NT2/D1 (cell line): ENCODE data around the gene FRMD4A.
A peak's percentile ranks its signal among the peaks of the same experiment; 100 is the strongest.

Source experiments
- DNase-seq: peaks from one replicate; pipeline ENCODE4 v3.0.0-alpha.2; 2011; ENCODE audit warnings: low read depth, low spot score
- H3K27me3 ChIP-seq: 2 replicates; pipeline ENCODE4 v1.6.0; 2011; ENCODE audit warnings: mild to moderate bottlenecking; ENCODE audit not compliant: insufficient read length, insufficient read depth
- H3K36me3 ChIP-seq: 2 replicates; pipeline ENCODE4 v1.6.1; 2011; ENCODE audit warnings: mild to moderate bottlenecking, low read length, mixed read lengths; ENCODE audit not compliant: insufficient read depth, insufficient read length
- H3K4me1 ChIP-seq: 2 replicates; pipeline ENCODE4 v1.5.1; 2011; ENCODE audit not compliant: insufficient read depth, insufficient read length
- H3K4me3 ChIP-seq: 2 replicates; pipeline ENCODE4 v1.5.1; 2011; ENCODE audit warnings: low read depth; ENCODE audit not compliant: insufficient read length
- H3K9ac ChIP-seq: 2 replicates; pipeline ENCODE4 v1.6.0; 2011; ENCODE audit warnings: low read depth; ENCODE audit not compliant: insufficient read length
- H3K9me3 ChIP-seq: 2 replicates; pipeline ENCODE4 v1.5.1; 2011; ENCODE audit warnings: mild to moderate bottlenecking, low read length; ENCODE audit not compliant: insufficient read depth
- SUZ12 ChIP-seq: IDR thresholded peaks from 2 replicates; pipeline ENCODE4 v1.6.1; 2011; ENCODE audit not compliant: insufficient read length, insufficient read depth; ENCODE audit errors: extremely low read depth
- YY1 ChIP-seq: IDR thresholded peaks from 2 replicates; pipeline ENCODE4 v1.6.1; 2011; ENCODE audit not compliant: insufficient read length, insufficient read depth
- ZNF274 ChIP-seq: IDR thresholded peaks from 2 replicates; pipeline ENCODE4 v1.6.1; 2011; ENCODE audit warnings: mild to moderate bottlenecking, low read depth, low read length

The FRMD4A gene

DNA sequence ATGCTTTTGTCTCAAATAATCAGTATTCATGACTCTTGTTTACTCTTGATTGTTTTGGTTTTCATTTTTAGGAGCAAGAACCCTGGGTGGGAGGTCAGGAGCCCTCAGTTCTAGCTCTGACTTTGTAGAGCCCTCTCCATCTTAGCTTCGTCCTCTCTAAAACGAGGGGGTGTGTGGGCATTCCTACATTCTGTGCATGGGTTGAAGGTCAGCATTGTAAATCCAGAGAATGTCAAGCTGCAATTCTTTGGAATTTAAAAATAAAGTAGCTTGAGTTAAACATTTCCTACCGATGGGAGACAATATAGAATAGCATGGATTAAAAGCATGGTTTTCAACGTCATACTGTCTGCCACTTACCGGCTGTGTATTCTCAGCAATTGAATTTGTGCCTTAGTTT lies 615.6 kb downstream of the FRMD4A start:
- no peak overlapping the region for H3K9ac ChIP-seq
- H3K4me3 ChIP-seq, result no peak overlapping the region
- no peaks in the 10 kb centered on the region for H3K9me3 ChIP-seq
- TF ChIP-seq YY1 (no peak), ZNF274 (no peak), SUZ12 (no peak)
- H3K4me1 ChIP-seq, result peaks cover 4% of the 10 kb centered on the region
- H3K36me3 ChIP-seq, result no peaks in the 10 kb centered on the region
- H3K27me3 ChIP-seq, result no peaks in the 10 kb centered on the region
- no peak for DNase-seq

DNA sequence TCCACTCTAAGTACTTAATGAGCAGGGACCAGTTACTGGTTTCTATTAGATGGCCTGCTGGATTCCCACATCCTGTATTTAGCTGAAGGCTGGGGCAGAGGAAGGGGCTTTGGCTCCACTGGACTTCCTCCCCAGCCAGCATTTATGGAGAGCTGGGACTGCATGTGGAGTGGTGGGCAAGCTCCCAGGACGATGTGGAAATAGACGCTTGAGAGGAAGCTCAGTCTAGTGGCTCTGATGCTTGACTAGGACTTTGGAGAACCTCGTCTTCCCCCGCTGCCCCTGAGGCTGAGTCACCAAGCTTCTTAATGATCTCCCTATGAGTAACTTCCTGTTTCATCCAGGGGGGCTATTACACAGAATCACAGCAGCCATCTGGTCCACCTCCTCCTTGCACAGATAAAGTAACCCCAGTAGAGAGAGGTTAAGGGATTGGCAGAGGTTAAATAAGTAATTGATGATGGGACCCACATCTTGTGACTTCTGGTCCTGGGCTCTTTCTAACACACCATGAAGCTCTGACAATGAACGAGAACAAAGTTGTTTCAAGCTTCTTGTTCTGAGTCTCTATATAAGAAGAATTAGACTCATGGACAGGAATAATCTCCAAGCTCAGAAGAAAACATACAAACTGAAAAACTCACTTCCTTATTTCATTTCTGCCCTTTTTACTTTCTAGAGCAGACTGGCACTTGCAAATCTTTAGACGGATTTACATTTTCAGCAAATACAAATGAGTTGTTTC lies 617.7 kb downstream of the FRMD4A start:
- Histone ChIP-seq H3K36me3 (no peaks in the 10 kb centered on the region), H3K4me3 (no peak overlapping the region), H3K9me3 (no peaks in the 10 kb centered on the region), H3K9ac (no peak overlapping the region), H3K27me3 (no peaks in the 10 kb centered on the region), H3K4me1 (peaks cover 4% of the 10 kb centered on the region)
- no peak for DNase-seq
- TF ChIP-seq ZNF274 (no peak), SUZ12 (no peak), YY1 (no peak)

DNA sequence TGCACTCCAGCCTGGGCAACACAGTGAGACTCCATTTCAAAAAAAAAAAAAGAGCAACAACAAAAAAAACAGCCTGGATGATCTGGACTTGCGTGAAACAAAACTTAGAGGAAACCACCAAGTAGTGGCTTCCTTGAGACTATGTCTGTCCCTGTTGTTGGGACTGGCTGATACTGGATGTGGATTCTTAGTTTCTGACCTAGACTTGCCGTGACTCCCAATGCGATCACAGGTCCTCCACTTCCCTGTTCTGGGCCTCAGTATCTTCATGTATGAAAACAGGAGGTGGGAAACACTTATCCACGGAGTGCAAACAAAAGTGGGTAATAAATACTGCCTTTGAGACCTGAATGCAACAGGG lies 618.3 kb downstream of the FRMD4A start:
- Histone ChIP-seq H3K27me3 (no peaks in the 10 kb centered on the region), H3K36me3 (no peaks in the 10 kb centered on the region), H3K4me3 (no peak overlapping the region), H3K4me1 (peaks cover 4% of the 10 kb centered on the region), H3K9me3 (no peaks in the 10 kb centered on the region), H3K9ac (no peak overlapping the region)
- no peak for TF ChIP-seq ZNF274
- no peak for TF ChIP-seq YY1
- no peak for TF ChIP-seq SUZ12
- no peak for DNase-seq

DNA sequence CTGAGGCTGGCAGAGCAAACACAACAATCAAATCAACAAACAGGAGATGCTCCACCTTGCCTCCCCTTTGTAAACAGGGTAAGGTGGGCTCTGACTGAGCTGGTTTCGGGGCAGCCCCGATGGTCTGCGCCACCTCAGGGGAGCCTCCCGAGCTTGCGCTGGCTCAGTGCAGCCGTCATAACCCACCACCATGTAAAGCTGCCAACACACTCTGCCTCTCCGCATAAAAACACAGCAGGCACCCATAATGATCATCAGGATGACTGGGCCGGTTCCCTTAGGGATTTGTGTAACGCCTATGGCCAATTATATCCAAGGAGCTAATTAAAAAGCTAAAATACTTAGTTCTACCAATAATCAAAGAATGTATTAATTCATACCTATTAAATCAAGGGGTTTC lies 619.4 kb downstream of the FRMD4A start:
- no peak for DNase-seq
- peaks cover 4% of the 10 kb centered on the region for H3K4me1 ChIP-seq
- no peaks in the 10 kb centered on the region for H3K9me3 ChIP-seq
- TF ChIP-seq SUZ12 (no peak), YY1 (no peak), ZNF274 (no peak)
- H3K27me3 ChIP-seq, result no peaks in the 10 kb centered on the region
- H3K9ac ChIP-seq, result no peak overlapping the region
- H3K4me3 ChIP-seq, result no peak overlapping the region
- no peaks in the 10 kb centered on the region for H3K36me3 ChIP-seq

DNA sequence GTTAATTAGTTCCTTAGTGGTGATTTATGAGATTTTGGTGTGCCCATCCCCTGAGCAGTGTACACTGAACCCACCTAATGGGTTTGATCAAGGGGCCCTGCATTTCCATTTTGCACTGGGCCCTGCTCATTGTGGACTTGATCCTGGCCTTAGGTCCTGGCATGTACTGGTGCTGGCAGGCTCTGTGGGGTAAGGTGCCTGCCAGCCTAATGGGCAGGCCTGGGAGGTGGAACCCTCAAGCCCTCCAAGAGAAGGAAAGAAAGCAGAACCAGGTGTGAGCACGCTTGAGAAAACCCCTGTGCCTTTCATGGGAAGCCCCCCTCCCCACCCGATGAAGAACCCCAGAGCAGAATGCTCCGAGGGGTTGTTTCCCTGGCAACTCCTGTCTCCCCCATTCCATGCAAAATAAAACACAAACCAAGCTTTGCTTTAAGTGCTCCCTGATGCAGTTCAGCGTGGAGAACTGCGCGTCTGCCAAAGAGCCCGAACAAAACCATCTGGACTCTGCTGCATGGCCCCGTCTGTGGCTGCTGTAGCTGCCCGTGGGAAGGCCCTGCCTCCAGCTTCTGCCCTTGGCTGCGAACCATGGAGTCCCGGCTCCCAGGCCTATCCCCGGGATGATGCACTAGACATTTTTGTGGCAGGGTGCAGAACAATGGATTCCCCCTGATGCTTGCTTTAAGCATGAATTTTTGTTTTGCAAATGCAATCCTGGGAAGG lies 620.6 kb downstream of the FRMD4A start:
- TF ChIP-seq ZNF274, result no peak
- Histone ChIP-seq H3K9ac (no peak overlapping the region), H3K4me1 (peaks cover 7% of the 10 kb centered on the region), H3K27me3 (no peaks in the 10 kb centered on the region), H3K36me3 (peaks cover 7% of the 10 kb centered on the region), H3K9me3 (no peaks in the 10 kb centered on the region), H3K4me3 (no peak overlapping the region)
- DNase-seq, result no peak

DNA sequence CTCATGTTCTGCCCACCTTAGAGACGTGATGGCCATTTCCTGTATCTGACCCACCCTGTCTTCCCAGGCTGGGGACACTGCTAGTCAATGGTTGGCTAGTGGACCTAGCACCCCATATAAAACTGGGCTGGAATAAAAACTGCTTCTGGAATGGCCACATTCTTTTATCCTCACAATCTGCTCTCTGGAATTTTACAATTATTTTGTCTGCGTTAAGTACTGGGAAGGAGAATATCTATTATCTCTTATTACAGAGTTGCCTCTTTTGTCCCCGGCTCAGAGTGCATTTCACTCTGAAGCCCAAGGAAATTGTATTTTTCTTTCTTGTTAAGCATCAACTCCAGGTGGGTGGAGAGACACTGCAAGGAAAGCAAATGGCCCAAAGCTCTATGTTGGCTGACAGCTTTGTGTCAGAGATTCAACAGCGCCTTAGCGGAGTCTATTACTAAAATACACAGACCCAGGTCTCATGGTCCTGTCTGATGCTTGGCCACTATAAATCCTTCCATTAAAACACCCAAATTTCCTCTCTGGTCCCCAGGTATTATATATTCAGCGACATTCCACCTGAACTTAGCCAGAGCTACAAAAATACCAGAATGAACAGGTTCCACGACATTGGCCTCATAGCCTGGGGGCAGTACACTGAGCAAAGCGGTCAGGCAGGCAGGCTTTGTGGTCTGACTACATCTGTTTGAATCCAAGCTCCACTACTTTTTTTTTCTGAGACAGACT lies 622.3 kb downstream of the FRMD4A start:
- Histone ChIP-seq H3K27me3 (no peaks in the 10 kb centered on the region), H3K4me1 (peaks cover 10% of the 10 kb centered on the region), H3K36me3 (peaks cover 9% of the 10 kb centered on the region), H3K9ac (peak overlapping the region; percentile 71), H3K4me3 (no peak overlapping the region), H3K9me3 (no peaks in the 10 kb centered on the region)
- no peak for DNase-seq
- TF ChIP-seq SUZ12, result no peak
- TF ChIP-seq YY1, result no peak
- no peak for TF ChIP-seq ZNF274
